Measurements from ENCODE around the gene PRRC2B. TPM values are rescaled to one million over a fixed set of nuclear protein-coding genes. Genes with fewer than 3 reads are reported as not detected.

PRRC2B gene
- total and polyA plus RNA-seq, 2 of the 13 experiments (the other 11 are each of a cell fraction or from before 2014, with no cell fraction given), result 20.8 to 37.4 TPM

DNA sequence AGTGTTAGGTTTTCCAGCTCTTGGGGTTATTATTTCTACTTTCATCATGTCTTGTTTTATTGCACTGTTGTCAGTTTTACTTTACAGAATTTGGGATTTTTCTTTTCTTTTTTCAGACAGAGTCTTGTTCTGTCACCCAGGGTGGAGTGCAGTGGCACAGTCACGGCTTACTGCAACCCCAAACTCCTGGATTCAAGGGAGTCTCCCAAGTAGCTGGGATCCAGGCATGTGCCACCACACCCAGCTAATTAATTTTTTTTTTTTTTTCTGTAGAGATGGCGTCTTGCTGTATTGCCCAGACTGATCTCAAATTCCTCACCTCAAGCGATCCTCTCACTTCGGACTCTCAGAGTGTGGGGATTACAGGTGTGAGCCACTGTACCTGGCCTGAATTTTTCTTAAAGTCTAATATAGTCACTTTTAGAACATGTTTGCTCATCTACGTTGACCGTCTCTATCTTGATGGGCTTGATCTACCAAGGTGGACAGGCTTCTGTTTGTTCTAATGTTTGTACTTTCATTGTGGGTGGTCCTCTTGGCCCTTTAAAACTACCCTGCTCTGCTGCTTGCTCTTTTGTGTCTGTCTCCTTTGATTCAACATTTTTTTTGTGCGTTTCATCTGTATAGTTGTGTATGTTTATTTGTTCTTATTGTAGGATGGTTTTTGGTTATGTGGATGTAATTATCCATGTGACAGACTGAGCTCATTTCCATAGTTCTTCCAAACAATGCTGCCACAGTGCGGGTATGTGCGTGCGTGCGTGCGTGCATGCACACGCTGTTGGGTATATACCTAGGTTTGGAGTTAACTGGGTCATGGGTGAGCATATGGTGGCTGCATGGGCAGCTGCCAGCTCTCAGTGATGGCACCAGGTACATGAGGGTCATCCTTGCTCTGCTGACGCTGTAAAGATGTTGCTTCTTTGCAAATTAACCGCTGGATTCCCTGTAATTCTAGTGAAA lies 18.1 kb downstream of the PRRC2B start (continued):
- TF ChIP-seq, protein P1, sequence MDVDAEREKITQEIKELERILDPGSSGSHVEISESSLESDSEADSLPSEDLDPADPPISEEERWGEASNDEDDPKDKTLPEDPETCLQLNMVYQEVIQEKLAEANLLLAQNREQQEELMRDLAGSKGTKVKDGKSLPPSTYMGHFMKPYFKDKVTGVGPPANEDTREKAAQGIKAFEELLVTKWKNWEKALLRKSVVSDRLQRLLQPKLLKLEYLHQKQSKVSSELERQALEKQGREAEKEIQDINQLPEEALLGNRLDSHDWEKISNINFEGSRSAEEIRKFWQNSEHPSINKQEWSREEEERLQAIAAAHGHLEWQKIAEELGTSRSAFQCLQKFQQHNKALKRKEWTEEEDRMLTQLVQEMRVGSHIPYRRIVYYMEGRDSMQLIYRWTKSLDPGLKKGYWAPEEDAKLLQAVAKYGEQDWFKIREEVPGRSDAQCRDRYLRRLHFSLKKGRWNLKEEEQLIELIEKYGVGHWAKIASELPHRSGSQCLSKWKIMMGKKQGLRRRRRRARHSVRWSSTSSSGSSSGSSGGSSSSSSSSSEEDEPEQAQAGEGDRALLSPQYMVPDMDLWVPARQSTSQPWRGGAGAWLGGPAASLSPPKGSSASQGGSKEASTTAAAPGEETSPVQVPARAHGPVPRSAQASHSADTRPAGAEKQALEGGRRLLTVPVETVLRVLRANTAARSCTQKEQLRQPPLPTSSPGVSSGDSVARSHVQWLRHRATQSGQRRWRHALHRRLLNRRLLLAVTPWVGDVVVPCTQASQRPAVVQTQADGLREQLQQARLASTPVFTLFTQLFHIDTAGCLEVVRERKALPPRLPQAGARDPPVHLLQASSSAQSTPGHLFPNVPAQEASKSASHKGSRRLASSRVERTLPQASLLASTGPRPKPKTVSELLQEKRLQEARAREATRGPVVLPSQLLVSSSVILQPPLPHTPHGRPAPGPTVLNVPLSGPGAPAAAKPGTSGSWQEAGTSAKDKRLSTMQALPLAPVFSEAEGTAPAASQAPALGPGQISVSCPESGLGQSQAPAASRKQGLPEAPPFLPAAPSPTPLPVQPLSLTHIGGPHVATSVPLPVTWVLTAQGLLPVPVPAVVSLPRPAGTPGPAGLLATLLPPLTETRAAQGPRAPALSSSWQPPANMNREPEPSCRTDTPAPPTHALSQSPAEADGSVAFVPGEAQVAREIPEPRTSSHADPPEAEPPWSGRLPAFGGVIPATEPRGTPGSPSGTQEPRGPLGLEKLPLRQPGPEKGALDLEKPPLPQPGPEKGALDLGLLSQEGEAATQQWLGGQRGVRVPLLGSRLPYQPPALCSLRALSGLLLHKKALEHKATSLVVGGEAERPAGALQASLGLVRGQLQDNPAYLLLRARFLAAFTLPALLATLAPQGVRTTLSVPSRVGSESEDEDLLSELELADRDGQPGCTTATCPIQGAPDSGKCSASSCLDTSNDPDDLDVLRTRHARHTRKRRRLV (CRISPR knock-in tag; IDR thresholded peaks at IDR 0.05), result no peak
- TF ChIP-seq RXRA (CRISPR knock-in tag; IDR thresholded peaks at IDR 0.05) (peak; percentile 49; the same call in 1 of the 2 replicates), ATF1 (CRISPR knock-in tag; IDR thresholded peaks at IDR 0.05) (no peak), NR2C2 (CRISPR knock-in tag; IDR thresholded peaks at IDR 0.05; ENCODE audit: borderline replicate concordance) (no peak), SOX13 (IDR thresholded peaks at IDR 0.05) (peak; percentile 50; the same call in 1 of the 2 replicates), SOX13 (CRISPR knock-in tag; conservative IDR thresholded peaks at IDR 0.05 in 1 of 2, IDR thresholded peaks at IDR 0.05 in 1 of 2) (peak in 1 of 2 experiments; percentile 87; a peak in 2 of 4 replicates), NCOA5 (CRISPR knock-in tag; IDR thresholded peaks at IDR 0.05) (no peak), BCL3 (CRISPR knock-in tag; IDR thresholded peaks at IDR 0.05) (0 out of 2 replicates have a peak, but pooled peaks have one; percentile 38), SMARCC2 (IDR thresholded peaks at IDR 0.05) (no peak), ZNF720 (CRISPR knock-in tag; IDR thresholded peaks at IDR 0.05) (no peak), PPARG (CRISPR knock-in tag; conservative IDR thresholded peaks at IDR 0.05) (peak; percentile 87), ZBTB38 (CRISPR knock-in tag; IDR thresholded peaks at IDR 0.05) (peak; percentile 76), FOXA3 (CRISPR knock-in tag; IDR thresholded peaks at IDR 0.05) (peak; percentile 17; the same call in 1 of the 2 replicates), SAP130 (CRISPR knock-in tag; IDR thresholded peaks at IDR 0.05; ENCODE audit: low read depth) (0 out of 2 replicates have a peak, but pooled peaks have one; percentile 27), NRL (CRISPR knock-in tag; IDR thresholded peaks at IDR 0.05; ENCODE audit: borderline replicate concordance) (0 out of 2 replicates have a peak, but pooled peaks have one; percentile 28)
- TF ChIP-seq, protein P2, sequence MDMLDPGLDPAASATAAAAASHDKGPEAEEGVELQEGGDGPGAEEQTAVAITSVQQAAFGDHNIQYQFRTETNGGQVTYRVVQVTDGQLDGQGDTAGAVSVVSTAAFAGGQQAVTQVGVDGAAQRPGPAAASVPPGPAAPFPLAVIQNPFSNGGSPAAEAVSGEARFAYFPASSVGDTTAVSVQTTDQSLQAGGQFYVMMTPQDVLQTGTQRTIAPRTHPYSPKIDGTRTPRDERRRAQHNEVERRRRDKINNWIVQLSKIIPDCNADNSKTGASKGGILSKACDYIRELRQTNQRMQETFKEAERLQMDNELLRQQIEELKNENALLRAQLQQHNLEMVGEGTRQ (IDR thresholded peaks at IDR 0.05; ENCODE audit: low read depth, low read length), result no peak
- TF ChIP-seq, protein P2 (CRISPR knock-in tag; IDR thresholded peaks at IDR 0.05; ENCODE audit: borderline replicate concordance), result no peak
- TF ChIP-seq, protein P3, sequence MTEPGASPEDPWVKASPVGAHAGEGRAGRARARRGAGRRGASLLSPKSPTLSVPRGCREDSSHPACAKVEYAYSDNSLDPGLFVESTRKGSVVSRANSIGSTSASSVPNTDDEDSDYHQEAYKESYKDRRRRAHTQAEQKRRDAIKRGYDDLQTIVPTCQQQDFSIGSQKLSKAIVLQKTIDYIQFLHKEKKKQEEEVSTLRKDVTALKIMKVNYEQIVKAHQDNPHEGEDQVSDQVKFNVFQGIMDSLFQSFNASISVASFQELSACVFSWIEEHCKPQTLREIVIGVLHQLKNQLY (CRISPR knock-in tag; IDR thresholded peaks at IDR 0.05), result 0 out of 2 replicates have a peak, but pooled peaks have one; percentile 43
- TF ChIP-seq, protein P4, sequence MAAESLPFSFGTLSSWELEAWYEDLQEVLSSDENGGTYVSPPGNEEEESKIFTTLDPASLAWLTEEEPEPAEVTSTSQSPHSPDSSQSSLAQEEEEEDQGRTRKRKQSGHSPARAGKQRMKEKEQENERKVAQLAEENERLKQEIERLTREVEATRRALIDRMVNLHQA (CRISPR knock-in tag; IDR thresholded peaks at IDR 0.05), result no peak
